CMK (cell line): ENCODE measurements around the gene MGAT2.
"Not testable (repeated sequence)": the region's sequence is repeated elsewhere in the genome, so short reads cannot be mapped to it uniquely, and the experiment has no call there.

Experiments
- DNase-seq: peaks from one replicate; pipeline ENCODE4 v3.0.0-alpha.2; 2010; ENCODE audit warnings: low read depth

Gene MGAT2

GRCh38 chr14:49657500-49657899 lies 36.9 kb downstream of the MGAT2 start:
- not testable (repeated sequence) for DNase-seq

- no peak for DNase-seq
Observed at GRCh38 chr14:49659526-49660455, 39.2 kb downstream of the MGAT2 start.

- DNase-seq = no peak
Observed at GRCh38 chr14:49670475-49670874, 49.9 kb downstream of the MGAT2 start.
